ENCODE results near the gene KRTAP5-2.
"Not testable (repeated sequence)": the region's sequence is repeated elsewhere in the genome, so short reads cannot be mapped to it uniquely, and the experiment has no call there.

Gene KRTAP5-2

DNA sequence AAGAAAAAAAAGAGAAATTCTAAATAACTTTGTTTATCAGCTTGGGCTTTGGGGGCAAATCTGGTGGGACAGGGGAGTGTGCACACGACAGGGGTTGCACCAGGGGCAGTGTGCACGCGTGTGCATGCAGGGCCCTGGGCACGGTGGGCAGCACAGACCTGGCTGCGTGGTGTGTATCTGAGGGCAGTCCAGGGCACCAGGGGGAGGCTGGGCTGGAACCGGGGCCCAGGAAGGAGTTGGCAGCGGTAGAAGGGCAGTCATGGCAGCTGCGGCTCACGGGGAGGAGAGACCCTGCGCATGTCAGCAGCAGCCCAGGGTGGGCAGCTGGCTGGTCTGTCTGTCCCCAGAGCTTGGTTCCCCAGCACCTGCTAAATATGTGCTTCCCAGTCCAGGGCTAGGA, 35.8 kb upstream of the KRTAP5-2 start:
- peaks cover 3% of the 10 kb centered on the region for H3K4me1 ChIP-seq (ENCODE audit: insufficient read depth, low read length)
- H3K9me3 ChIP-seq (ENCODE audit: control insufficient read depth, insufficient read depth, low read length): no peaks in the 10 kb centered on the region
- H3K36me3 ChIP-seq (ENCODE audit: insufficient read depth, low read length): no peaks in the 10 kb centered on the region
- no peak overlapping the region for H3K9ac ChIP-seq (ENCODE audit: low read depth, low read length)

DNA sequence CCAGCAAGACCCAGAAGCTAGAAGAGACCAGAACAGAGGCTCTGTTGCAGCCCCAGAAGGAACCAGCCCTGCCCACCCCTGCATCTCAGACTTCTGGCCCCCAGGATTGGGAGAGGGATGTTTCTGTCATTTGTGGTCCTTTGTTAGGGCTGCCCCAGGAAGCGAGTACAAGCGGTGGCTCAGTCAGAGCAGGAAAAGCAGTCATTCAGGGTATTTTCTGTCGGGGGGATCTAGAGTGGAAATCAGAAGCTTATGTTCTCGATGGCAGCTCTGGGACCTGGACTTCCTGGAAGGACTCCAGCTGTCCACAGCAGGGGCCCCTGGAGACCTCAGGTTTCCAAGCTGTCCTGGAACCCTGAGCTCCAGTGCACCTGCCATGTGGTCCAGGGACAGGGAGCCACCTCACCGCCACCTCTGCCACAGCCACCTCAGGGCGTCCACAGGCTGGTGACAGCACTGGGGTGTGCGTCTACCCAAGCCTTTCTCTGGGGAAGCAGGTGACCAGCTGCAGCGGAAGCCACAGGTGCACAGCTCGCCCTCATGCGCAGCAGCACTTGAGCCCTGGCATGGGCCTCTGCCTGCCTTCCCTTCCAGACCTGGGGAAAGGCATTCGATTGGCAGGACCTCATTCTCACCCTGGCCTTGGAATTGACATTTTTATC, 34.1 kb upstream of the KRTAP5-2 start:
- H3K36me3 ChIP-seq (ENCODE audit: insufficient read depth, low read length): no peaks in the 10 kb centered on the region
- H3K9ac ChIP-seq (ENCODE audit: low read depth, low read length): no peak overlapping the region
- H3K9me3 ChIP-seq (ENCODE audit: control insufficient read depth, insufficient read depth, low read length): no peaks in the 10 kb centered on the region
- H3K4me1 ChIP-seq (ENCODE audit: insufficient read depth, low read length): peaks cover 3% of the 10 kb centered on the region

- Histone ChIP-seq H3K4me1 (ENCODE audit: insufficient read depth, low read length) (peaks cover 3% of the 10 kb centered on the region), H3K36me3 (ENCODE audit: insufficient read depth, low read length) (no peaks in the 10 kb centered on the region), H3K9me3 (ENCODE audit: control insufficient read depth, insufficient read depth, low read length) (no peaks in the 10 kb centered on the region), H3K9ac (ENCODE audit: low read depth, low read length) (no peak overlapping the region)
Measured at GRCh38 chr11:1631066-1631568, 33.0 kb upstream of the KRTAP5-2 start.

GRCh38 chr11:1630271-1630670, 32.2 kb upstream of the KRTAP5-2 start:
- H3K9ac ChIP-seq (ENCODE audit: low read depth, low read length): no peak overlapping the region
- peaks cover 3% of the 10 kb centered on the region for H3K4me1 ChIP-seq (ENCODE audit: insufficient read depth, low read length)
- no peaks in the 10 kb centered on the region for H3K36me3 ChIP-seq (ENCODE audit: insufficient read depth, low read length)
- no peaks in the 10 kb centered on the region for H3K9me3 ChIP-seq (ENCODE audit: control insufficient read depth, insufficient read depth, low read length)

- Histone ChIP-seq H3K9ac (ENCODE audit: low read depth, low read length) (no peak within 1 kb of the TSS), H3K4me1 (ENCODE audit: insufficient read depth, low read length) (peaks cover 3% of the 10 kb centered on the region), H3K9me3 (ENCODE audit: control insufficient read depth, insufficient read depth, low read length) (no peaks in the 10 kb centered on the region), H3K36me3 (ENCODE audit: insufficient read depth, low read length) (no peaks in the 10 kb centered on the region)
Measured at GRCh38 chr11:1629326-1630185, 31.5 kb upstream of the KRTAP5-2 start, which contains the start of gene KRTAP5-5. KRTAP5-5 (plus strand) TSS chr11:1629775; CDS start chr11:1629841, 66 bp downstream.

- Histone ChIP-seq H3K4me1 (ENCODE audit: insufficient read depth, low read length) (peaks cover 3% of the 10 kb centered on the region), H3K9me3 (ENCODE audit: control insufficient read depth, insufficient read depth, low read length) (no peaks in the 10 kb centered on the region), H3K9ac (ENCODE audit: low read depth, low read length) (no peak overlapping the region), H3K36me3 (ENCODE audit: insufficient read depth, low read length) (no peaks in the 10 kb centered on the region)
Measured at GRCh38 chr11:1628506-1629325, 30.6 kb upstream of the KRTAP5-2 start.

DNA sequence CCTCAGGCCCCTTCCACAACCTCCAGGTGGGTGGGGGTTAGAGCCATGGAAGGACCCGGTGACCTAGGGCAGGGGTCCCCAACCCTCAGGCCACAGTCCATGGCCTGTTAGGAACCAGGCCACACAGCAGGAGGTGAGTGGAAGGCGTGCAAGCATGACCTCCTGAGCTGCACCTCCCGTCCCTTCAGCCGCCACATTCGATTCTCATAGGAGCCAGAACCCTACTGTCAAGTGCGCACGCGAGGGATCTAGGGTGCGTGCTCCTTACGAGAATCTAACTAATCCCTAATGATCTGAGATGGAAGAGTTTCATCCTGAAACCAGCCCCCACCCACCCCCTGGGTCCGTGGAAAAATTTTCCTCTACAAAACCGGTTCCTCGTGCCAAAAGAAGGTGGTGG, 27.4 kb upstream of the KRTAP5-2 start:
- H3K9me3 ChIP-seq (ENCODE audit: control insufficient read depth, insufficient read depth, low read length): no peaks in the 10 kb centered on the region
- H3K4me1 ChIP-seq (ENCODE audit: insufficient read depth, low read length): peaks cover 3% of the 10 kb centered on the region; the same call in 1 of the 2 replicates
- H3K9ac ChIP-seq (ENCODE audit: low read depth, low read length): no peak overlapping the region
- no peaks in the 10 kb centered on the region for H3K36me3 ChIP-seq (ENCODE audit: insufficient read depth, low read length)

- H3K9ac ChIP-seq (ENCODE audit: low read depth, low read length): no peak overlapping the region
- H3K9me3 ChIP-seq (ENCODE audit: control insufficient read depth, insufficient read depth, low read length): no peaks in the 10 kb centered on the region
- peaks cover 3% of the 10 kb centered on the region; the same call in 1 of the 2 replicates for H3K4me1 ChIP-seq (ENCODE audit: insufficient read depth, low read length)
- no peaks in the 10 kb centered on the region for H3K36me3 ChIP-seq (ENCODE audit: insufficient read depth, low read length)
Measured at GRCh38 chr11:1624621-1625020, 26.5 kb upstream of the KRTAP5-2 start.

- Histone ChIP-seq H3K36me3 (ENCODE audit: insufficient read depth, low read length) (no peaks in the 10 kb centered on the region), H3K4me1 (ENCODE audit: insufficient read depth, low read length) (no peaks in the 10 kb centered on the region)
Measured at GRCh38 chr11:1623716-1624115, 25.6 kb upstream of the KRTAP5-2 start.

DNA sequence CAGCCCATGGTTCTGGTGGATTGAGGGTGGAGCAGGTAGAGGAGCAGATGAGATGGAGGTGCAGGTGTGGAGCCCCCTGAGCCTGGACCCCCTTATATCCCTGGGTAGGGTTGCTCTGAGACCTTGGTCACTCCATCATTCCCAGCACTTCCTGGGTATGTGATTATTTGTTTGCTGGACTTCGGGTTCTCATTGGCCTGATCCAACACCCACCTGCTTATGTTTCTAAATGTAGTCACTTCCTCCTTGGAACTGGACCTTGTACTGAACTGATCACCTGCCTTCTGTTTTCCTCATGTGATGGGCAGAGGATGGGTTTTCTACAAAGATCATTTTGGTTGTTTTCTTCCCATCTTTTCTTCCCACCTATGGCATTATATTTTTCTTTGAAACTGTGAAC, 24.0 kb upstream of the KRTAP5-2 start, which contains the start of gene KRTAP5-4:
Gene KRTAP5-4, minus strand, starts transcription at position 53 of the 400 bp plus-strand sequence. Its CDS starts 45 bp downstream, at position 8.
- Histone ChIP-seq H3K4me1 (ENCODE audit: insufficient read depth, low read length) (no peaks in the 10 kb centered on the region), H3K36me3 (ENCODE audit: insufficient read depth, low read length) (no peaks in the 10 kb centered on the region), H3K9me3 (ENCODE audit: control insufficient read depth, insufficient read depth, low read length) (no peaks in the 10 kb centered on the region), H3K9ac (ENCODE audit: low read depth, low read length) (no peak within 1 kb of the TSS)

More at GRCh38 chr11:1623716-1624115, 25.6 kb upstream of the KRTAP5-2 start:
- no peaks in the 10 kb centered on the region for H3K9me3 ChIP-seq (ENCODE audit: control insufficient read depth, insufficient read depth, low read length)
- no peak overlapping the region for H3K9ac ChIP-seq (ENCODE audit: low read depth, low read length)

- H3K9me3 ChIP-seq (ENCODE audit: control insufficient read depth, insufficient read depth, low read length): no peaks in the 10 kb centered on the region
- no peaks in the 10 kb centered on the region for H3K4me1 ChIP-seq (ENCODE audit: insufficient read depth, low read length)
- no peak overlapping the region for H3K9ac ChIP-seq (ENCODE audit: low read depth, low read length)
- H3K36me3 ChIP-seq (ENCODE audit: insufficient read depth, low read length): no peaks in the 10 kb centered on the region
Measured at GRCh38 chr11:1619449-1619848, 21.4 kb upstream of the KRTAP5-2 start.

DNA sequence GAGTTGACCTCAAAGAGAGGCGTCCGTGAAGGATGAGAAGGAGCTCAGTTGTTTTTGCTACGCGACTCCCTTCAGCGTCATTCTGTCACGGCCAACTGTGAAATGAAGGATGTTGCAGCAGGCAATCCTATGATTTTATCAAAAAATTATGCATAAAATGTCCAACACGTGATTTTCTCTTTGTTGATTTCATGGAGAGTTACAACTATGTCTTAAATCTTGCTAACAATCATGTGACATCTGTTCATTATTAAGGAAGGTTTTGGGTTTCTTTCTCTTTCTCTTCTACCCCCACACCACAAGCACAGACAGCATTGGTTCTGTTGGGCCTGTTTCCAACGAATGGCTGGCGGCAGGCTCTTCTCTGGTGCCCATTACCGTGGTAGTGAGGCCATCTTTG, 20.1 kb upstream of the KRTAP5-2 start:
- Histone ChIP-seq H3K4me1 (ENCODE audit: insufficient read depth, low read length) (no peaks in the 10 kb centered on the region), H3K9me3 (ENCODE audit: control insufficient read depth, insufficient read depth, low read length) (no peaks in the 10 kb centered on the region)

GRCh38 chr11:1608363-1608762, 10.3 kb upstream of the KRTAP5-2 start, which contains the start of gene KRTAP5-3:
KRTAP5-3 (minus strand) TSS chr11:1608463; CDS start chr11:1608385, 78 bp downstream.
- no peaks in the 10 kb centered on the region for H3K9me3 ChIP-seq (ENCODE audit: control insufficient read depth, insufficient read depth, low read length)
- H3K9ac ChIP-seq (ENCODE audit: low read depth, low read length): peak within 1 kb of the TSS; percentile 16; the same call in 1 of the 2 replicates
- H3K36me3 ChIP-seq (ENCODE audit: insufficient read depth, low read length): no peaks in the 10 kb centered on the region
- 0 out of 2 replicates have a peak, but pooled peaks cover 4% of the 10 kb centered on the region for H3K4me1 ChIP-seq (ENCODE audit: insufficient read depth, low read length)

More for the DNA sequence above, 20.1 kb upstream of the KRTAP5-2 start:
- Histone ChIP-seq H3K9ac (ENCODE audit: low read depth, low read length) (no peak overlapping the region), H3K36me3 (ENCODE audit: insufficient read depth, low read length) (no peaks in the 10 kb centered on the region)

DNA sequence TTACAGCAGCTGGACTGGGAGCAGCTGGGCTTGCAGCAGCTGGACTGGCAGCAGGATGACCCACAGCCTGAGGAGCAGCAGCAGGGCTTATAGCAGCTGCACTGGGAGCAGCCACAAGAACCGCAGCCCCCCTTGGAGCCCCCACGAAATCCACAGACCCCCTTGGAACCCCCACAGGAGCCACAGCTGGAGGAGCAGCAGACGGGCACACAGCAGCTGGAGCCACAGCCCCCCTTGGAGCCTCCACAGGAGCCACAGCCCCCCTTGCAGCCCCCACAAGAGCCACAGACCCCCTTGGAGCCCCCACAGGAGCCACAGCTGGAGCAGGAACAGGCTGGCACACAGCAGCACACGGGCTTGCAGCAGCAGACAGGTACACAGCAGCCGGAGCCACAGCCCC, 9.8 kb upstream of the KRTAP5-2 start:
- H3K9ac ChIP-seq (ENCODE audit: low read depth, low read length); H3K9me3 ChIP-seq (ENCODE audit: control insufficient read depth, insufficient read depth, low read length); H3K4me1 ChIP-seq (ENCODE audit: insufficient read depth, low read length); H3K36me3 ChIP-seq (ENCODE audit: insufficient read depth, low read length): not testable (repeated sequence)

Data from ES-I3 (cell line).